AG04450 (cell line): ENCODE results near the gene OPCML. TPM values are rescaled to one million over a fixed set of nuclear protein-coding genes. Genes with fewer than 3 reads are reported as not detected.

Experiments
- CTCF ChIA-PET: fragments of 300-600, 350-600 bp; formaldehyde crosslinking; extraction: SDS; loops from one replicate; lab custom pipeline; 2022; ENCODE audit warnings: antibody characterized with exemption, inconsistent platforms; lab: Charles Lee
- POLR2A ChIA-PET: fragments of 350-600 bp; formaldehyde crosslinking; extraction: SDS; loops from one replicate; lab custom pipeline; 2021; ENCODE audit warnings: antibody characterized with exemption, inconsistent platforms; lab: Yijun Ruan, JAX
- DNase-seq: peaks from one replicate; pipeline ENCODE4 v3.0.0-alpha.2; 2011; ENCODE audit warnings: low read depth, low spot score
- H3K27ac ChIP-seq: one replicate; pipeline ENCODE4 v1.5.1; 2012; ENCODE audit warnings: low read depth, low read length, control low read depth
- H3K27me3 ChIP-seq: one replicate; pipeline ENCODE4 v1.6.0; 2012; ENCODE audit warnings: low read length; ENCODE audit not compliant: control insufficient read depth, insufficient read depth
- H3K4me3 ChIP-seq: 2 replicates; pipeline ENCODE4 v1.5.1; 2011; ENCODE audit warnings: mild to moderate bottlenecking, low read depth, low read length, control low read depth
- H3K9me3 ChIP-seq: 2 replicates; pipeline ENCODE4 v1.5.1; 2012; ENCODE audit warnings: low read length; ENCODE audit not compliant: control insufficient read depth, insufficient read depth
- polyA plus RNA-seq: library from polyadenylated mRNA; depleted of rRNA; stranded (reverse); fragments of >200 nt; gene quantifications from 2 replicates; pipeline ENCODE4 v1.2.3, GENCODE V29; 2011
- TF ChIP-seq, protein P1 (sequence below): IDR thresholded peaks from 2 replicates; pipeline ENCODE4 v1.5.1; 2011; ENCODE audit warnings: low read depth, low read length, control low read depth, inconsistent platforms

Gene OPCML
- polyA plus RNA-seq, 1 experiment, result 1.1 TPM

DNA sequence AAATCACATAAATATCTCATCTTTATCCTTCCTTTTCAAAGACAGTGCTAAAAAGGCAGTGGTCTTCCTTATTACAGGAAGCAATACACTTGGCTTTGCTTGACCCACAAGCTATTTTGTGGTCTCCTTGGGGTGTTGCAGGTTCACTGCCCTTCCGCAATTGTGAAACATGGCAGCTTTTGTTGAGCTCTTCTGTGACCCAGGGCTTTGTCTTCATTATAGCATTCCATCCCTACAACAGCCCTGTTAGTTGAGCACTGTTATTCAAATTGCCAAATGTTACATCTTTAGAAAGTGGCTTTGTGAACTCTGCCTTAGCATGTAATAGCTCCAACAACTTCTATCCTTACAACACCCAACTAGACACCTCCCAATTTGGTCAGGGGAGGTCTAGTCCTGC is 107.1 kb downstream of the OPCML start:
- H3K4me3 ChIP-seq, result no peak overlapping the region
- TF ChIP-seq, protein P1, sequence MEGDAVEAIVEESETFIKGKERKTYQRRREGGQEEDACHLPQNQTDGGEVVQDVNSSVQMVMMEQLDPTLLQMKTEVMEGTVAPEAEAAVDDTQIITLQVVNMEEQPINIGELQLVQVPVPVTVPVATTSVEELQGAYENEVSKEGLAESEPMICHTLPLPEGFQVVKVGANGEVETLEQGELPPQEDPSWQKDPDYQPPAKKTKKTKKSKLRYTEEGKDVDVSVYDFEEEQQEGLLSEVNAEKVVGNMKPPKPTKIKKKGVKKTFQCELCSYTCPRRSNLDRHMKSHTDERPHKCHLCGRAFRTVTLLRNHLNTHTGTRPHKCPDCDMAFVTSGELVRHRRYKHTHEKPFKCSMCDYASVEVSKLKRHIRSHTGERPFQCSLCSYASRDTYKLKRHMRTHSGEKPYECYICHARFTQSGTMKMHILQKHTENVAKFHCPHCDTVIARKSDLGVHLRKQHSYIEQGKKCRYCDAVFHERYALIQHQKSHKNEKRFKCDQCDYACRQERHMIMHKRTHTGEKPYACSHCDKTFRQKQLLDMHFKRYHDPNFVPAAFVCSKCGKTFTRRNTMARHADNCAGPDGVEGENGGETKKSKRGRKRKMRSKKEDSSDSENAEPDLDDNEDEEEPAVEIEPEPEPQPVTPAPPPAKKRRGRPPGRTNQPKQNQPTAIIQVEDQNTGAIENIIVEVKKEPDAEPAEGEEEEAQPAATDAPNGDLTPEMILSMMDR, result no peak
- no peaks in the 10 kb centered on the region for H3K27me3 ChIP-seq
- DNase-seq, result no peak
- ChIA-PET CTCF (no interaction called here), POLR2A (no interaction called here)
- H3K27ac ChIP-seq, result no peak overlapping the region
- peaks cover 18% of the 10 kb centered on the region; the same call in 1 of the 2 replicates for H3K9me3 ChIP-seq

DNA sequence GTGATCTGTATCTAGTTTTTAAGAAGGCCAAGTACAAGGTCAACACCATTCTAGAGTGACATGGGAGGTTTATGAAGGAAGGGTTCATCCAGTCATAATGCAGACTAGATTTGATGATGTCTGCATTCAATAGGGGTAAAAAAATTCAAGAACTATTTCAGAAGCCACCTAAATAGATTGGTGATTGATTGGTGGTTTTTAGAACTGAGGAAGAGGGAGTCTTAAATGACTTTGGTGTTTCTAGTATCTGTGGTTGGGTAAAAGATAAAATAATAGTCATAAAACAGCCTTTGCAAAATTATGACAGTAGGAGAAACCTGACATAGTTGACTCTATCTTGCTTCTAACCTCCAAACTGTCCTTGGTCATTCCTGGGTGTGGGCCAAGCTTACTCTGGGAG is 114.1 kb downstream of the OPCML start:
- Histone ChIP-seq H3K27ac (no peak overlapping the region), H3K27me3 (no peaks in the 10 kb centered on the region), H3K9me3 (peaks cover 29% of the 10 kb centered on the region), H3K4me3 (no peak overlapping the region)
- ChIA-PET CTCF (no interaction called here), POLR2A (no interaction called here)
- no peak for DNase-seq
- TF ChIP-seq, protein P1, result no peak

DNA sequence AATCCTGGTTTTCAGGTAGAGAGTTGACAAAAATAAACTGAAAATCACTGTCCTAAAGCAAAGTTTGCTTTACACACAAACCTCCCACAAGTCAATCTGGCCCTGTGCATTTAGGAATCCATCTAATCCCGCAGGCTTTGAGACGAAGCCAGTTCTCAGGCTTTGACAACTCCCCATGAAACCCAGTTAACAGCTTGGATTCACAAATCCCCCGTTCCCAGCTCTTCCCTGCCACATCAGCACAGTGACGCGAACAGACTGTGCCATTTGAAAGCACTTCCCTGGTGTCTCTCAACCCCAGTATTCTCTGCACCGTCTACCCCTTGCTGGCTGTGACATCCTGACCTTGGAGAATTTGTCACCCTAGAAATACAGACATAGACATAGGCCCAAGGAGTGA is 117.8 kb downstream of the OPCML start:
- TF ChIP-seq, protein P1, result no peak
- POLR2A ChIA-PET, result no interaction called here
- Histone ChIP-seq H3K27me3 (no peaks in the 10 kb centered on the region), H3K9me3 (peaks cover 41% of the 10 kb centered on the region), H3K4me3 (no peak overlapping the region), H3K27ac (no peak overlapping the region)
- CTCF ChIA-PET, result no interaction called here
- DNase-seq, result no peak

DNA sequence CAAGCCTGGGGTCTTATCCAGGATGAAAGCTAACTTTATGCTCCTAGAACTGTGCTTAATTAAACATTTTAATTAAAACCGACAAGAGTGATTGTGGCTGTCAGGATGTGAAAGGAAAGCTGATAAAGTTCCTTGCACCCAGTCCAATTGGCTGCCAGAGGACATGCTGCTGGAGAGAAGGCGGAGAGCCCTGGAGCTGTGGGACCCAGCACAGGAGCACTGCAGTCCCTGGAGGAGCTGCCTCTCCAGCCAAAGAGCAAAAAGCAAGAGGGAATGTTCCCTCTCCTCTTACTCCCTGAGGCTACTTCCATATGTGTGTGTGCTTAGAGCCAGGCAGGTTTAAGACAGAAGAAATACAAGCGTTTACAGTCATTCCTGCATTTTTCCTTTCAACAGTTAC is 118.6 kb downstream of the OPCML start:
- no peak overlapping the region for H3K4me3 ChIP-seq
- H3K27ac ChIP-seq, result no peak overlapping the region
- H3K9me3 ChIP-seq, result peaks cover 43% of the 10 kb centered on the region
- TF ChIP-seq, protein P1, result no peak
- ChIA-PET POLR2A (no interaction called here), CTCF (no interaction called here)
- DNase-seq, result no peak
- H3K27me3 ChIP-seq, result no peaks in the 10 kb centered on the region

DNA sequence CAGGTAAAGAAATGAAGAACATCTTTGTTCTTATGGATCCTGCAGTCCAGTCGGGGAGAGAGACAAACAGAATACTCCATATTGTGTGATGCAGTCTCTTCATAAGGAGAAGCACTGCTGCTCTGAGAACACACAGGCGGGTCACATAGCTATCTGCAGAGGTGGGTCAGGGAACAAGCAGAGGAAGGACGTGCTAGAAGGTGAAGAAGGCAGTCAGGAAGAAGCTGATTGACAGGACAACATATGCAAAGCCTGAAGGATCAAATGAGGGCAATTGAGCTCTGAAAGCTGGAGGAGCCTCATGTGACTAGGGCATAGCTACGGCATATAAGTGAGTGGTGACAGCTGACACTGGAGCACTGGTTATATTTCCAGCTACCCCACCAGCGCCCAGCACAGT is 122.5 kb downstream of the OPCML start:
- H3K9me3 ChIP-seq, result peaks cover 43% of the 10 kb centered on the region
- H3K27ac ChIP-seq, result no peak overlapping the region
- ChIA-PET POLR2A (no interaction called here), CTCF (no interaction called here)
- TF ChIP-seq, protein P1, result no peak
- no peak overlapping the region for H3K4me3 ChIP-seq
- H3K27me3 ChIP-seq, result no peaks in the 10 kb centered on the region
- DNase-seq, result no peak
